Suprapubic skin (tissue), 4 donors: Measurements from ENCODE around the gene GTF2IRD1. TPM values are rescaled to one million over a fixed set of nuclear protein-coding genes. Genes with fewer than 3 reads are reported as not detected.
A peak's percentile ranks its signal among the peaks of the same experiment; 100 is the strongest.
"Not testable (repeated sequence)": the region's sequence is repeated elsewhere in the genome, so short reads cannot be mapped to it uniquely, and the experiment has no call there.

Source experiments
- DNase-seq, 2 donors: peaks; one replicate each; pipeline ENCODE4 v3.0.0-alpha.2; 2019; ENCODE audit warnings: low spot score in 2 of 2
- H3K27ac ChIP-seq: fragments of 200-600 bp; sonication (generic); one replicate; pipeline ENCODE4 v1.5.1; 2019
- H3K27me3 ChIP-seq: fragments of 200-600 bp; sonication (generic); one replicate; pipeline ENCODE4 v1.5.1; 2019
- H3K36me3 ChIP-seq: fragments of 200-600 bp; sonication (generic); one replicate; pipeline ENCODE4 v1.5.1; 2019
- H3K4me1 ChIP-seq: fragments of 200-600 bp; sonication (generic); one replicate; pipeline ENCODE4 v1.5.1; 2019
- H3K4me3 ChIP-seq: fragments of 200-600 bp; sonication (generic); one replicate; pipeline ENCODE4 v1.5.1; 2019; ENCODE audit warnings: mild to moderate bottlenecking
- H3K9me3 ChIP-seq: fragments of 200-600 bp; sonication (generic); one replicate; pipeline ENCODE4 v1.5.1; 2019
- CTCF ChIP-seq, 2 donors: fragments of 200-600 bp in 1 of 2; fragments of 450-650 bp in 1 of 2; sonication (generic) in 1 of 2; IDR thresholded peaks; one replicate each; pipeline ENCODE4 v1.5.1; 2016 to 2019; ENCODE audit warnings: antibody characterized with exemption in 2 of 2, mild to moderate bottlenecking in 1 of 2, moderate library complexity in 1 of 2
- EP300 ChIP-seq: sonication (generic); formaldehyde crosslinking; IDR thresholded peaks from one replicate; pipeline ENCODE4 v1.6.1; 2017; ENCODE audit warnings: antibody characterized with exemption
- POLR2A ChIP-seq, 2 donors: fragments of 450-650 bp; IDR thresholded peaks; one replicate each; pipeline ENCODE4 v1.6.1; 2017; ENCODE audit warnings: antibody characterized with exemption in 2 of 2, mild to moderate bottlenecking in 2 of 2, moderate library complexity in 2 of 2
- POLR2AphosphoS5 ChIP-seq, 3 donors: sonication (generic); formaldehyde crosslinking; IDR thresholded peaks; one replicate each; pipeline ENCODE4 v1.6.1; 2017; ENCODE audit warnings: antibody characterized with exemption in 3 of 3
- WGBS: methylation state at CpG from one replicate; pipeline ENCODE4 v1.1.5; 2018; 5-methylcytosine and 5-hydroxymethylcytosine counted together
- total RNA-seq, 4 donors: library from RNA; depleted of rRNA; stranded (reverse); fragments of >200 nt; gene quantifications; one replicate each; pipeline ENCODE4 v1.1.0, GENCODE V29; 2016

The GTF2IRD1 gene
- total RNA-seq, 4 donors from 2014 or later: 23.1 to 41.2 (median 25.0) TPM

GRCh38 chr7:74482629-74483401, 29.1 kb downstream of the GTF2IRD1 start:
- Histone ChIP-seq H3K4me3 (no peak overlapping the region), H3K36me3 (no peaks in the 10 kb centered on the region), H3K4me1 (peaks cover 65% of the 10 kb centered on the region), H3K27ac (peak overlapping the region; percentile 97), H3K27me3 (no peaks in the 10 kb centered on the region), H3K9me3 (no peaks in the 10 kb centered on the region)
- WGBS: 81% methylated on average over 16 of the region's 16 CpGs
- TF ChIP-seq EP300 (peak; percentile 49), CTCF (IDR thresholded peaks at IDR 0.05) (no peak), POLR2AphosphoS5 (IDR thresholded peaks at IDR 0.05) (peak in 1 of 3 donors; percentile 62)
- DNase-seq: no peak

- no peaks in the 10 kb centered on the region for H3K9me3 ChIP-seq
- H3K27ac ChIP-seq: peak overlapping the region; percentile 68
- no peak for DNase-seq
- H3K27me3 ChIP-seq: no peaks in the 10 kb centered on the region
- 43% methylated on average over 11 of the region's 11 CpGs for WGBS
- H3K4me3 ChIP-seq: no peak overlapping the region
- TF ChIP-seq POLR2A (IDR thresholded peaks at IDR 0.05) (no peak), CTCF (IDR thresholded peaks at IDR 0.05) (no peak), EP300 (no peak), POLR2AphosphoS5 (IDR thresholded peaks at IDR 0.05) (no peak)
- H3K4me1 ChIP-seq: peaks cover 56% of the 10 kb centered on the region
- no peaks in the 10 kb centered on the region for H3K36me3 ChIP-seq
Observed at GRCh38 chr7:74483402-74484336, 30.0 kb downstream of the GTF2IRD1 start.

- Histone ChIP-seq H3K9me3 (no peaks in the 10 kb centered on the region), H3K4me1 (peaks cover 37% of the 10 kb centered on the region), H3K36me3 (no peaks in the 10 kb centered on the region), H3K27ac (no peak overlapping the region), H3K4me3 (no peak overlapping the region), H3K27me3 (no peaks in the 10 kb centered on the region)
- no peak for DNase-seq
- no peak for TF ChIP-seq CTCF (IDR thresholded peaks at IDR 0.05)
- TF ChIP-seq POLR2AphosphoS5 (IDR thresholded peaks at IDR 0.05): no peak
- no peak for TF ChIP-seq POLR2A (IDR thresholded peaks at IDR 0.05)
- no peak for TF ChIP-seq EP300
- 79% methylated on average over 7 of the region's 7 CpGs for WGBS
Observed at GRCh38 chr7:74485611-74486010, 31.9 kb downstream of the GTF2IRD1 start.

- not testable (repeated sequence) for DNase-seq, H3K9me3 ChIP-seq, H3K4me1 ChIP-seq, H3K36me3 ChIP-seq, H3K4me3 ChIP-seq, H3K27ac ChIP-seq, H3K27me3 ChIP-seq
- 92% methylated on average over 8 of the region's 8 CpGs for WGBS
Observed at GRCh38 chr7:74488518-74489030, 34.9 kb downstream of the GTF2IRD1 start.

- TF ChIP-seq EP300 (no peak), CTCF (IDR thresholded peaks at IDR 0.05) (no peak), POLR2AphosphoS5 (IDR thresholded peaks at IDR 0.05) (no peak), POLR2A (IDR thresholded peaks at IDR 0.05) (no peak)
- H3K9me3 ChIP-seq: no peaks in the 10 kb centered on the region
- H3K4me3 ChIP-seq: no peak overlapping the region
- H3K36me3 ChIP-seq: no peaks in the 10 kb centered on the region
- no peaks in the 10 kb centered on the region for H3K27me3 ChIP-seq
- peaks cover 3% of the 10 kb centered on the region for H3K4me1 ChIP-seq
- no peak for DNase-seq
- no peak overlapping the region for H3K27ac ChIP-seq
- 83% methylated on average over 19 of the region's 19 CpGs for WGBS
Observed at GRCh38 chr7:74489997-74490945, 36.6 kb downstream of the GTF2IRD1 start.

- H3K27me3 ChIP-seq, DNase-seq, H3K4me1 ChIP-seq, H3K4me3 ChIP-seq, H3K27ac ChIP-seq, H3K9me3 ChIP-seq, H3K36me3 ChIP-seq: not testable (repeated sequence)
- WGBS: 95% methylated on average over 2 of the region's 2 CpGs
Observed at GRCh38 chr7:74491490-74491889, 37.8 kb downstream of the GTF2IRD1 start.
